K562 (cell line): ENCODE data around the gene GRK3. TPM values are rescaled to one million over a fixed set of nuclear protein-coding genes. Genes with fewer than 3 reads are reported as not detected.

ENCODE experiments used
- ATAC-seq: fragments of 200-7000 bp; cut with Tn5 transposase; 3 replicates; pipeline ENCODE4 v1.9.1; 2020; ENCODE audit warnings: moderate library complexity
- BruUV-seq: library from RNA; stranded (reverse); fragments of 400-500 nt; replicated peaks from 2 replicates; lab custom pipeline; 2021; lab: Mats Ljungman, UMichigan
- CTCF ChIA-PET: fragments of 300-600 bp; formaldehyde crosslinking; extraction: SDS; loops from one replicate; lab custom pipeline; 2021; ENCODE audit warnings: low intra/inter-chr PET ratio; lab: Yijun Ruan, JAX
- POLR2A ChIA-PET: fragments of 300-600, 350-650 bp; sonication (Branson Sonifier 250); formaldehyde crosslinking; extraction: SDS; loops from one replicate; lab custom pipeline; 2021; ENCODE audit warnings: antibody characterized with exemption, inconsistent platforms; lab: Yijun Ruan, JAX
- DNase-seq, 4 experiments: peaks; one replicate each; pipeline versions ENCODE4 v3.0.0 to v3.0.0-alpha.2; 2011 to 2018; ENCODE audit warnings: low spot score in 3 of 4, mixed read lengths in 3 of 4; ENCODE audit errors: extremely low read depth in 1 of 4
- FAIRE-seq: peaks from 2 replicates; lab custom pipeline; 2011; peaks lifted over from hg19 to GRCh38; lab: Jason Lieb, UNC
- H2AFZ ChIP-seq: 2 replicates; pipeline ENCODE4 v1.6.0; 2011; ENCODE audit warnings: low read depth, low read length, control low read depth, inconsistent platforms
- H3K27ac ChIP-seq: fragments of 200-600 bp; 3 replicates; pipeline ENCODE4 v1.8.0; 2011; ENCODE audit warnings: low read depth, mild to moderate bottlenecking, control low read depth, inconsistent platforms, low read length, moderate library complexity, mixed read lengths; ENCODE audit errors: extremely low read depth
- H3K27me3 ChIP-seq, 2 experiments: fragments of 300-600 bp in 1 of 2; 2 replicates in 1 of 2; 3 replicates in 1 of 2; pipeline versions ENCODE4 v1.6.0 to v1.8.0; 2011; ENCODE audit warnings: inconsistent platforms in 2 of 2, low read length in 2 of 2, mild to moderate bottlenecking in 1 of 2, mixed read lengths in 1 of 2, moderate library complexity in 1 of 2; ENCODE audit not compliant: control insufficient read depth in 2 of 2, insufficient read depth in 2 of 2
- H3K36me3 ChIP-seq: fragments of 300-600 bp; 3 replicates; pipeline ENCODE4 v1.8.0; 2011; ENCODE audit warnings: mild to moderate bottlenecking, low read length, inconsistent platforms; ENCODE audit not compliant: control insufficient read depth, insufficient read depth
- H3K4me1 ChIP-seq, 2 experiments: fragments of 200-600 bp in 1 of 2; replicated peaks in 1 of 2; 2 replicates in 1 of 2; 3 replicates in 1 of 2; pipeline versions ENCODE4 v1.5.1 to v1.8.0; 2011; ENCODE audit warnings: inconsistent platforms in 2 of 2, low read length in 2 of 2, mild to moderate bottlenecking in 1 of 2, mixed read lengths in 1 of 2, moderate library complexity in 1 of 2; ENCODE audit not compliant: control insufficient read depth in 2 of 2, insufficient read depth in 2 of 2
- H3K4me2 ChIP-seq: 2 replicates; pipeline ENCODE4 v1.6.1; 2011; ENCODE audit warnings: low read length, control low read depth, inconsistent platforms, mixed read lengths; ENCODE audit not compliant: insufficient read depth
- H3K4me3 ChIP-seq: fragments of 200-600 bp; sonication (generic), shearing (Covaris generic); 2 replicates; pipeline ENCODE4 v1.5.1; 2016; ENCODE audit warnings: control low read depth, inconsistent platforms
- H3K79me2 ChIP-seq: fragments of 200-600 bp; 3 replicates; pipeline ENCODE4 v1.8.0; 2011; ENCODE audit warnings: low read length, inconsistent platforms; ENCODE audit not compliant: control insufficient read depth, insufficient read depth
- H3K9ac ChIP-seq, 2 experiments: 2 replicates each; pipeline versions ENCODE4 v1.6.0 to v1.6.1; 2011; ENCODE audit warnings: low read depth in 2 of 2, low read length in 2 of 2, control low read depth in 1 of 2, inconsistent platforms in 1 of 2, mild to moderate bottlenecking in 1 of 2, mixed read lengths in 1 of 2; ENCODE audit not compliant: insufficient read depth in 1 of 2
- H3K9me1 ChIP-seq: one replicate; pipeline ENCODE4 v1.6.0; 2011; ENCODE audit warnings: inconsistent platforms, mild to moderate bottlenecking, low read length, moderate library complexity; ENCODE audit not compliant: control insufficient read depth, insufficient read depth
- H3K9me3 ChIP-seq: replicated peaks from 2 replicates; pipeline ENCODE4 v1.5.1; 2011; ENCODE audit warnings: low read depth, low read length, inconsistent platforms; ENCODE audit not compliant: control insufficient read depth, insufficient read depth
- H4K20me1 ChIP-seq: replicated peaks from 2 replicates; pipeline ENCODE4 v1.6.1; 2011; ENCODE audit warnings: low read length, inconsistent platforms, mixed read lengths; ENCODE audit not compliant: control insufficient read depth, insufficient read depth
- CCNT2 ChIP-seq: IDR thresholded peaks from 2 replicates; pipeline ENCODE4 v1.6.1; 2011; ENCODE audit warnings: borderline replicate concordance, low read depth, mild to moderate bottlenecking, moderate library complexity, mixed read lengths, low read length; ENCODE audit not compliant: insufficient read length; ENCODE audit errors: extremely low read depth
- FUS ChIP-seq: fragments of 200-400 bp; formaldehyde crosslinking; optimal IDR thresholded peaks from 2 replicates; pipeline ENCODE3; 2017; ENCODE audit warnings: low read depth, low read length
- MEF2D ChIP-seq: conservative IDR thresholded peaks from 2 replicates; pipeline ENCODE4 v1.6.1; 2016; ENCODE audit warnings: low read depth, missing genetic modification characterization, missing compliant biosample characterization
- ZNF24 ChIP-seq: fragments of 450-650 bp; IDR thresholded peaks from 2 replicates; pipeline ENCODE4 v1.6.1; 2016
- ZNF561 ChIP-seq: fragments of 450-650 bp; formaldehyde crosslinking; conservative IDR thresholded peaks from 2 replicates; pipeline ENCODE4 v1.4.0; 2020; ENCODE audit warnings: mild to moderate bottlenecking, moderate library complexity
- ZSCAN29 ChIP-seq: fragments of 450-650 bp; IDR thresholded peaks from 2 replicates; pipeline ENCODE4 v1.6.1; 2017
- WGBS: fragments of 100-300 bp; shearing (Covaris generic); methylation state at CpG from one replicate; pipeline ENCODE4 v1.1.6; 2016; ENCODE audit warnings: low coverage, mixed read lengths; ENCODE audit not compliant: insufficient coverage; ENCODE audit errors: missing lambda C conversion rate; 5-methylcytosine and 5-hydroxymethylcytosine counted together
- in situ Hi-C: fragments of 300-500 bp; cut with MboI; formaldehyde crosslinking; loops from 4 replicates; pipeline ENCODE4 v1.15.0; 2018; ENCODE audit warnings: inconsistent platforms, mixed read lengths
- intact Hi-C: fragments of 100-400 bp; cut with micrococcal nuclease; formaldehyde crosslinking; loops from 2 replicates; pipeline ENCODE4 v1.14.2; 2022
- polyA plus RNA-seq, 8 experiments: library from polyadenylated mRNA; depleted of rRNA in 4 of 8; stranded (reverse) in 5 of 8; unstranded in 3 of 8; fragments of >200 nt; fragmentation: Nextera tagmentation in 2 of 8; fragmentation: Illumina TruSeq in 1 of 8; extraction: Ambion mirVana in 2 of 8; extraction: Trizol in 1 of 8; gene quantifications; 2 replicates each; pipeline versions ENCODE4 v1.2.1 to v1.2.3, GENCODE V29; 2011 to 2014; ENCODE audit warnings: inconsistent platforms in 1 of 8, missing spikeins in 1 of 8
- total RNA-seq, 7 experiments: library from RNA; depleted of rRNA in 6 of 7; stranded (reverse); fragments of >200 nt in 6 of 7; fragmentation: Illumina TruSeq in 2 of 7; extraction: Trizol in 2 of 7; gene quantifications; 2 replicates each; pipeline versions ENCODE4 v1.2.1 to v1.2.3, GENCODE V29; 2011 to 2021; ENCODE audit warnings: low replicate concordance in 1 of 7

The GRK3 gene
- total and polyA plus RNA-seq, 9 of the 15 experiments (the other 6 are each of a cell fraction or from before 2014, with no cell fraction given): 1.4 to 7.6 (median 3.6) TPM

DNA sequence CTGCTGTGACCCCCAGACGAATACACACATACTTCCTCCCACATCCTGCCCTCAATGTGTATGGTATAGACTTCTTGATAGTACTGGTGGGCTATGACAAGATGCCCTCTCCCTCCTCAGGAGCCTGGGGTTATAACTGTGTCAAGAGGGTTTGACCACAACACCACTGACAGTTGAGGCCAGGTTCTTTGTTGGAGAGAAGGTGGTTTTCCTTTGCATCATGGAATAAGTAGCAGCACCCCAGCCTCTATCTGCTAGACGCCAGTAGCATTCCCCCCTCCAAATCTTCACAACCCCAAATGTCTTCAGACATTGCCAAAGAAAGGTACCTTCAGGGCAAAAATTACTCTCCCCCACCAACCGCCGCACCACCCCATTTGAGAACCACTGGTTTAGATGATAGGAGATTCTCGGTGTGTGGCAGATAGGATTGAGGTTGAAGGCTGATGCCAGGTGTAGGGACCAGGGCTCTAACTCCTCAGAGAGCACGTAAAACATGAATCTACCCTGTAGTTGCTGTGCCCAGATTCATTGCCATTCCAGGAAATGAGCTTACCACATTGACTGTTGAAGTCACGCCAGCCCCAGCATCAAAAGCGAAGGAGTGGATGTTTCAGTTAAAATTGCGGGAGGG is 172.0 kb downstream of the GRK3 start:
- no peak for ATAC-seq
- 0 out of 3 replicates have a peak, but pooled peaks cover under 1% of the 10 kb centered on the region for H3K79me2 ChIP-seq
- H3K9me1 ChIP-seq: no peaks in the 10 kb centered on the region
- peaks cover 9 to 14% of the 10 kb centered on the region in 2 experiments; a peak in 4 of 5 replicates for H3K4me1 ChIP-seq
- H3K27ac ChIP-seq: no peak overlapping the region
- in situ Hi-C loops: no loop called here
- FAIRE-seq: no peak
- ChIA-PET CTCF (no interaction called here), POLR2A (interaction anchor here (0.6 kb wide), 1 partner anchor 26 kb away, joined by 3 read pairs; no protein-coding TSS in a partner anchor)
- no peaks in the 10 kb centered on the region for H3K27me3 ChIP-seq
- no peak overlapping the region for H2AFZ ChIP-seq
- no peaks in the 10 kb centered on the region for H3K9me3 ChIP-seq
- no peak for DNase-seq
- H4K20me1 ChIP-seq: no peaks in the 10 kb centered on the region
- no peak for TF ChIP-seq MEF2D
- no peak for TF ChIP-seq FUS
- no peak for TF ChIP-seq ZNF561 (CRISPR knock-in tag)
- TF ChIP-seq CCNT2: no peak
- no peak for TF ChIP-seq ZSCAN29
- TF ChIP-seq ZNF24: no peak
- no peaks in the 10 kb centered on the region for H3K36me3 ChIP-seq
- no peak overlapping the region for H3K4me3 ChIP-seq
- no peak overlapping the region for H3K4me2 ChIP-seq
- WGBS: 56% methylated on average over 9 of the region's 9 CpGs
- H3K9ac ChIP-seq: no peak overlapping the region
- no TSS peak for BruUV-seq
- intact Hi-C loops: no loop called here
